HG03378 (cell line): ENCODE measurements around the gene CYP2J2.
"Not testable (repeated sequence)": the region's sequence is repeated elsewhere in the genome, so short reads cannot be mapped to it uniquely, and the experiment has no call there.

Experiments
- ATAC-seq: cut with Tn5 transposase; IDR thresholded peaks from one replicate; pipeline ENCODE4 v1.9.1; 2021; ENCODE audit warnings: mild to moderate bottlenecking, moderate library complexity; ENCODE audit not compliant: unreplicated experiment

The CYP2J2 gene

GRCh38 chr1:59919746-59920145 lies 6.8 kb downstream of the CYP2J2 start:
- ATAC-seq = no peak

GRCh38 chr1:59917785-59918180 lies 8.8 kb downstream of the CYP2J2 start:
- no peak for ATAC-seq

GRCh38 chr1:59917026-59917784 lies 9.4 kb downstream of the CYP2J2 start:
- ATAC-seq = no peak

GRCh38 chr1:59915516-59915915 lies 11.1 kb downstream of the CYP2J2 start:
- ATAC-seq = no peak

- ATAC-seq = not testable (repeated sequence)
Observed at GRCh38 chr1:59914791-59915286, 11.7 kb downstream of the CYP2J2 start.

GRCh38 chr1:59908682-59909081 lies 17.9 kb downstream of the CYP2J2 start:
- no peak for ATAC-seq

GRCh38 chr1:59908084-59908483 lies 18.5 kb downstream of the CYP2J2 start:
- no peak for ATAC-seq

GRCh38 chr1:59906931-59907330 lies 19.6 kb downstream of the CYP2J2 start:
- no peak for ATAC-seq

GRCh38 chr1:59903141-59903754 lies 23.3 kb downstream of the CYP2J2 start:
- ATAC-seq = peak; percentile 58

- ATAC-seq = no peak
Observed at GRCh38 chr1:59901770-59902388, 24.7 kb downstream of the CYP2J2 start.

- ATAC-seq = no peak
Observed at GRCh38 chr1:59900640-59901039, 25.9 kb downstream of the CYP2J2 start.

- no peak for ATAC-seq
Observed at GRCh38 chr1:59898927-59899326, 27.6 kb downstream of the CYP2J2 start.

GRCh38 chr1:59897165-59897564 lies 29.4 kb downstream of the CYP2J2 start:
- no peak for ATAC-seq

- ATAC-seq = no peak
Observed at GRCh38 chr1:59892841-59893811, 33.4 kb downstream of the CYP2J2 start.

- no peak for ATAC-seq
Observed at GRCh38 chr1:59885160-59885832, 41.3 kb downstream of the CYP2J2 start.

GRCh38 chr1:59880735-59881134 lies 45.8 kb downstream of the CYP2J2 start:
- no peak for ATAC-seq

- ATAC-seq = no peak
Observed at GRCh38 chr1:59879996-59880505, 46.5 kb downstream of the CYP2J2 start.

- no peak for ATAC-seq
Observed at GRCh38 chr1:59879574-59879973, 47.0 kb downstream of the CYP2J2 start.

GRCh38 chr1:59878370-59878769 lies 48.2 kb downstream of the CYP2J2 start:
- no peak for ATAC-seq

GRCh38 chr1:59877108-59877682 lies 49.4 kb downstream of the CYP2J2 start:
- ATAC-seq = no peak
